WTC11 (cell line): ENCODE measurements around the gene SLC12A9. TPM values are rescaled to one million over a fixed set of nuclear protein-coding genes. Genes with fewer than 3 reads are reported as not detected.

ENCODE experiments used
- CREB1 ChIP-seq: sonication (generic); formaldehyde crosslinking; IDR thresholded peaks from 2 replicates; pipeline ENCODE4 v1.8.0; 2023; ENCODE audit warnings: mild to moderate bottlenecking, missing genetic modification reagents
- CREM ChIP-seq: sonication (generic); formaldehyde crosslinking; IDR thresholded peaks from 2 replicates; pipeline ENCODE4 v1.8.1; 2022; ENCODE audit warnings: mild to moderate bottlenecking, missing genetic modification reagents, moderate library complexity
- ESRRA ChIP-seq: sonication (generic); formaldehyde crosslinking; IDR thresholded peaks from 2 replicates; pipeline ENCODE4 v1.8.1; 2022; ENCODE audit warnings: mild to moderate bottlenecking, missing genetic modification reagents, borderline replicate concordance
- HMGA2 ChIP-seq: fragments of 250-450 bp; sonication (Bioruptor Pico); IDR thresholded peaks from 2 replicates; pipeline ENCODE4 v1.4.0; 2021; ENCODE audit warnings: mild to moderate bottlenecking, moderate library complexity
- IRF2 ChIP-seq: sonication (generic); formaldehyde crosslinking; IDR thresholded peaks from 2 replicates; pipeline ENCODE4 v1.8.0; 2022; ENCODE audit warnings: low read depth, missing genetic modification reagents, borderline replicate concordance
- JUN ChIP-seq: sonication (generic); formaldehyde crosslinking; IDR thresholded peaks from 2 replicates; pipeline ENCODE4 v1.8.0; 2023; ENCODE audit warnings: mild to moderate bottlenecking, missing genetic modification reagents
- NFYB ChIP-seq: sonication (generic); formaldehyde crosslinking; conservative IDR thresholded peaks from 2 replicates; pipeline ENCODE4 v1.8.0; 2022; ENCODE audit warnings: low read depth, missing genetic modification reagents
- NR1H2 ChIP-seq: sonication (generic); formaldehyde crosslinking; IDR thresholded peaks from 2 replicates; pipeline ENCODE4 v1.9.0; 2021; ENCODE audit warnings: mild to moderate bottlenecking, moderate library complexity, missing genetic modification reagents
- NR3C1 ChIP-seq: sonication (generic); formaldehyde crosslinking; conservative IDR thresholded peaks from 2 replicates; pipeline ENCODE4 v1.8.1; 2023; ENCODE audit warnings: low read depth, mild to moderate bottlenecking, missing genetic modification reagents
- RORB ChIP-seq: fragments of 250-450 bp; sonication (Bioruptor Pico); IDR thresholded peaks from 2 replicates; pipeline ENCODE4 v1.9.0; 2021; ENCODE audit warnings: mild to moderate bottlenecking
- SMAD3 ChIP-seq: sonication (generic); formaldehyde crosslinking; IDR thresholded peaks from 2 replicates; pipeline ENCODE4 v1.8.0; 2022; ENCODE audit warnings: missing genetic modification reagents, mild to moderate bottlenecking, borderline replicate concordance
- SOX15 ChIP-seq: fragments of 250-450 bp; sonication (Bioruptor Pico); IDR thresholded peaks from 2 replicates; pipeline ENCODE4 v1.9.0; 2021; ENCODE audit warnings: mild to moderate bottlenecking
- TEAD4 ChIP-seq: sonication (generic); formaldehyde crosslinking; IDR thresholded peaks from 2 replicates; pipeline ENCODE4 v1.8.0; 2022; ENCODE audit warnings: mild to moderate bottlenecking, missing genetic modification reagents
- TP53 ChIP-seq: sonication (generic); formaldehyde crosslinking; IDR thresholded peaks from 2 replicates; pipeline ENCODE4 v1.8.1; 2023; ENCODE audit warnings: mild to moderate bottlenecking, missing genetic modification reagents
- ZNF396 ChIP-seq: fragments of 250-450 bp; sonication (Bioruptor Pico); IDR thresholded peaks from 2 replicates; pipeline ENCODE4 v1.8.0; 2021; ENCODE audit warnings: mild to moderate bottlenecking, moderate library complexity, borderline replicate concordance
- ZNF416 ChIP-seq: fragments of 250-450 bp; sonication (Bioruptor Pico); IDR thresholded peaks from 2 replicates; pipeline ENCODE4 v1.9.0; 2021; ENCODE audit warnings: mild to moderate bottlenecking, inconsistent platforms
- total RNA-seq: library from RNA; stranded (reverse); gene quantifications from 3 replicates; pipeline ENCODE4 v1.2.3, GENCODE V29; 2021
- TF ChIP-seq, protein P1 (sequence below): sonication (generic); formaldehyde crosslinking; IDR thresholded peaks from 2 replicates; pipeline ENCODE4 v1.8.1; 2022; ENCODE audit warnings: mild to moderate bottlenecking, moderate library complexity, missing genetic modification reagents
- TF ChIP-seq, protein P2 (sequence below): sonication (generic); formaldehyde crosslinking; IDR thresholded peaks from 2 replicates; pipeline ENCODE4 v1.8.0; 2022; ENCODE audit warnings: mild to moderate bottlenecking, missing genetic modification reagents
- TF ChIP-seq, protein P3 (sequence below): sonication (generic); formaldehyde crosslinking; IDR thresholded peaks from 2 replicates; pipeline ENCODE4 v1.8.0; 2022; ENCODE audit warnings: mild to moderate bottlenecking, missing genetic modification reagents
- TF ChIP-seq, protein P4 (sequence below): sonication (generic); formaldehyde crosslinking; IDR thresholded peaks from 2 replicates; pipeline ENCODE4 v1.8.1; 2023; ENCODE audit warnings: mild to moderate bottlenecking, moderate library complexity, missing genetic modification reagents
- TF ChIP-seq, protein P5 (sequence below): sonication (generic); formaldehyde crosslinking; IDR thresholded peaks from 2 replicates; pipeline ENCODE4 v1.8.1; 2023; ENCODE audit warnings: mild to moderate bottlenecking, missing genetic modification reagents, moderate library complexity
- TF ChIP-seq, protein P6 (sequence below): sonication (generic); formaldehyde crosslinking; IDR thresholded peaks from 2 replicates; pipeline ENCODE4 v1.8.1; 2023; ENCODE audit warnings: mild to moderate bottlenecking, missing genetic modification reagents, borderline replicate concordance
- TF ChIP-seq, protein P7 (sequence below): sonication (generic); formaldehyde crosslinking; IDR thresholded peaks from 2 replicates; pipeline ENCODE4 v1.8.1; 2023; ENCODE audit warnings: mild to moderate bottlenecking, missing genetic modification reagents
- TF ChIP-seq, protein P8 (sequence below): sonication (generic); formaldehyde crosslinking; conservative IDR thresholded peaks from 2 replicates; pipeline ENCODE4 v1.8.1; 2023; ENCODE audit warnings: mild to moderate bottlenecking, low read depth, missing genetic modification reagents, moderate library complexity

SLC12A9 gene
- total RNA-seq, 1 experiment from 2014 or later, result 39.3 TPM

DNA sequence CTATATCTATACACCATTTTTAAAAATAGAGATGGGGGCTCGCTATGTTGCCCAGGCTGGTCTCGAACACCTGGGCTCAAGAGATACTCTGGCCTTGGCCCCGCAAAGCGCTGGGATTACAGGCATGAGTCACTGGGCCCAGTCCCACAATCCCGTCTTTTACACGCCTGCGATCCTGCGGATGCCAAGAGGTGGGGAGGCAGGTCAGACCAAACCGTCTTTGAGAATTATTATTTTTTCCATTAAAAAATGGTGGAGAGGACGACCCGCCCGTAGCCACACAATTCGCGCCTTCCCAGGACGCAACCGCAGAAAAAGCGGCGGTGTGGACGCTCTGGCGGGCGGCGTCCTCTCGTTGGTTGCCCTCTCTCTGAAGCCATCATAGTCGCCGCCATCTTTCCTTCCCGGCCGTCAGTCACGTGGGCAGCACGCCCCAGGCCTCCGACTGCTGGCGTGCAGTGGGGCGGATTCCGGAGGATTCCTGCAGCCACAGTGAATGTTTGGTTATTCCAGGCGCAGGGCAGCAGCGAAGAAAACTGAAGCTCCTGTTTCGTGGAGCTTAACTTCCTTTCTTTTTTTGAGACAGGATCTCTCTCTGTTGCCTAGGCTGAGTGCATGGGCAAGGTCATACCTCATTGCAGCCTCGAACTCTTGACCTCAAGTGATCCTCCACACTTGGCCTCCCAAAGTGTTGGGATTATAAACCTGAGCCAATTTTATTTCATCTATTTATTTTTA lies 15.2 kb upstream of the SLC12A9 start (continued):
- TF ChIP-seq CREM (peak; percentile 52; the same call in 1 of the 2 replicates), HMGA2 (CRISPR knock-in tag) (no peak), TEAD4 (no peak; the same call in 1 of the 2 replicates), NFYB (CRISPR knock-in tag) (no peak), TP53 (CRISPR knock-in tag) (no peak), SOX15 (CRISPR knock-in tag) (no peak), NR3C1 (CRISPR knock-in tag) (no peak), ESRRA (CRISPR knock-in tag) (no peak), IRF2 (CRISPR knock-in tag) (no peak), ZNF416 (no peak), NR1H2 (CRISPR knock-in tag) (no peak), RORB (CRISPR knock-in tag) (no peak), JUN (CRISPR knock-in tag) (no peak), ZNF396 (CRISPR knock-in tag) (no peak), SMAD3 (no peak), CREB1 (CRISPR knock-in tag) (0 out of 2 replicates have a peak, but pooled peaks have one; percentile 48)
- TF ChIP-seq, protein P1, sequence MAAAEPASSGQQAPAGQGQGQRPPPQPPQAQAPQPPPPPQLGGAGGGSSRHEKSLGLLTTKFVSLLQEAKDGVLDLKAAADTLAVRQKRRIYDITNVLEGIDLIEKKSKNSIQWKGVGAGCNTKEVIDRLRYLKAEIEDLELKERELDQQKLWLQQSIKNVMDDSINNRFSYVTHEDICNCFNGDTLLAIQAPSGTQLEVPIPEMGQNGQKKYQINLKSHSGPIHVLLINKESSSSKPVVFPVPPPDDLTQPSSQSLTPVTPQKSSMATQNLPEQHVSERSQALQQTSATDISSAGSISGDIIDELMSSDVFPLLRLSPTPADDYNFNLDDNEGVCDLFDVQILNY (CRISPR knock-in tag), result peak; percentile 81; the same call in 1 of the 2 replicates
- TF ChIP-seq, protein P2, sequence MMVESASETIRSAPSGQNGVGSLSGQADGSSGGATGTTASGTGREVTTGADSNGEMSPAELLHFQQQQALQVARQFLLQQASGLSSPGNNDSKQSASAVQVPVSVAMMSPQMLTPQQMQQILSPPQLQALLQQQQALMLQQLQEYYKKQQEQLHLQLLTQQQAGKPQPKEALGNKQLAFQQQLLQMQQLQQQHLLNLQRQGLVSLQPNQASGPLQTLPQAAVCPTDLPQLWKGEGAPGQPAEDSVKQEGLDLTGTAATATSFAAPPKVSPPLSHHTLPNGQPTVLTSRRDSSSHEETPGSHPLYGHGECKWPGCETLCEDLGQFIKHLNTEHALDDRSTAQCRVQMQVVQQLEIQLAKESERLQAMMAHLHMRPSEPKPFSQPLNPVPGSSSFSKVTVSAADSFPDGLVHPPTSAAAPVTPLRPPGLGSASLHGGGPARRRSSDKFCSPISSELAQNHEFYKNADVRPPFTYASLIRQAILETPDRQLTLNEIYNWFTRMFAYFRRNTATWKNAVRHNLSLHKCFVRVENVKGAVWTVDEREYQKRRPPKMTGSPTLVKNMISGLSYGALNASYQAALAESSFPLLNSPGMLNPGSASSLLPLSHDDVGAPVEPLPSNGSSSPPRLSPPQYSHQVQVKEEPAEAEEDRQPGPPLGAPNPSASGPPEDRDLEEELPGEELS (CRISPR knock-in tag), result 0 out of 2 replicates have a peak, but pooled peaks have one; percentile 59
- TF ChIP-seq, protein P3, sequence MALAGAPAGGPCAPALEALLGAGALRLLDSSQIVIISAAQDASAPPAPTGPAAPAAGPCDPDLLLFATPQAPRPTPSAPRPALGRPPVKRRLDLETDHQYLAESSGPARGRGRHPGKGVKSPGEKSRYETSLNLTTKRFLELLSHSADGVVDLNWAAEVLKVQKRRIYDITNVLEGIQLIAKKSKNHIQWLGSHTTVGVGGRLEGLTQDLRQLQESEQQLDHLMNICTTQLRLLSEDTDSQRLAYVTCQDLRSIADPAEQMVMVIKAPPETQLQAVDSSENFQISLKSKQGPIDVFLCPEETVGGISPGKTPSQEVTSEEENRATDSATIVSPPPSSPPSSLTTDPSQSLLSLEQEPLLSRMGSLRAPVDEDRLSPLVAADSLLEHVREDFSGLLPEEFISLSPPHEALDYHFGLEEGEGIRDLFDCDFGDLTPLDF, result no peak
- TF ChIP-seq, protein P4, sequence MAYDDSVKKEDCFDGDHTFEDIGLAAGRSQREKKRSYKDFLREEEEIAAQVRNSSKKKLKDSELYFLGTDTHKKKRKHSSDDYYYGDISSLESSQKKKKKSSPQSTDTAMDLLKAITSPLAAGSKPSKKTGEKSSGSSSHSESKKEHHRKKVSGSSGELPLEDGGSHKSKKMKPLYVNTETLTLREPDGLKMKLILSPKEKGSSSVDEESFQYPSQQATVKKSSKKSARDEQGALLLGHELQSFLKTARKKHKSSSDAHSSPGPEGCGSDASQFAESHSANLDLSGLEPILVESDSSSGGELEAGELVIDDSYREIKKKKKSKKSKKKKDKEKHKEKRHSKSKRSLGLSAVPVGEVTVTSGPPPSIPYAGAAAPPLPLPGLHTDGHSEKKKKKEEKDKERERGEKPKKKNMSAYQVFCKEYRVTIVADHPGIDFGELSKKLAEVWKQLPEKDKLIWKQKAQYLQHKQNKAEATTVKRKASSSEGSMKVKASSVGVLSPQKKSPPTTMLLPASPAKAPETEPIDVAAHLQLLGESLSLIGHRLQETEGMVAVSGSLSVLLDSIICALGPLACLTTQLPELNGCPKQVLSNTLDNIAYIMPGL (CRISPR knock-in tag), result 0 out of 2 replicates have a peak, but pooled peaks have one; percentile 26
- TF ChIP-seq, protein P5, sequence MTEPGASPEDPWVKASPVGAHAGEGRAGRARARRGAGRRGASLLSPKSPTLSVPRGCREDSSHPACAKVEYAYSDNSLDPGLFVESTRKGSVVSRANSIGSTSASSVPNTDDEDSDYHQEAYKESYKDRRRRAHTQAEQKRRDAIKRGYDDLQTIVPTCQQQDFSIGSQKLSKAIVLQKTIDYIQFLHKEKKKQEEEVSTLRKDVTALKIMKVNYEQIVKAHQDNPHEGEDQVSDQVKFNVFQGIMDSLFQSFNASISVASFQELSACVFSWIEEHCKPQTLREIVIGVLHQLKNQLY (CRISPR knock-in tag), result no peak
- TF ChIP-seq, protein P6, sequence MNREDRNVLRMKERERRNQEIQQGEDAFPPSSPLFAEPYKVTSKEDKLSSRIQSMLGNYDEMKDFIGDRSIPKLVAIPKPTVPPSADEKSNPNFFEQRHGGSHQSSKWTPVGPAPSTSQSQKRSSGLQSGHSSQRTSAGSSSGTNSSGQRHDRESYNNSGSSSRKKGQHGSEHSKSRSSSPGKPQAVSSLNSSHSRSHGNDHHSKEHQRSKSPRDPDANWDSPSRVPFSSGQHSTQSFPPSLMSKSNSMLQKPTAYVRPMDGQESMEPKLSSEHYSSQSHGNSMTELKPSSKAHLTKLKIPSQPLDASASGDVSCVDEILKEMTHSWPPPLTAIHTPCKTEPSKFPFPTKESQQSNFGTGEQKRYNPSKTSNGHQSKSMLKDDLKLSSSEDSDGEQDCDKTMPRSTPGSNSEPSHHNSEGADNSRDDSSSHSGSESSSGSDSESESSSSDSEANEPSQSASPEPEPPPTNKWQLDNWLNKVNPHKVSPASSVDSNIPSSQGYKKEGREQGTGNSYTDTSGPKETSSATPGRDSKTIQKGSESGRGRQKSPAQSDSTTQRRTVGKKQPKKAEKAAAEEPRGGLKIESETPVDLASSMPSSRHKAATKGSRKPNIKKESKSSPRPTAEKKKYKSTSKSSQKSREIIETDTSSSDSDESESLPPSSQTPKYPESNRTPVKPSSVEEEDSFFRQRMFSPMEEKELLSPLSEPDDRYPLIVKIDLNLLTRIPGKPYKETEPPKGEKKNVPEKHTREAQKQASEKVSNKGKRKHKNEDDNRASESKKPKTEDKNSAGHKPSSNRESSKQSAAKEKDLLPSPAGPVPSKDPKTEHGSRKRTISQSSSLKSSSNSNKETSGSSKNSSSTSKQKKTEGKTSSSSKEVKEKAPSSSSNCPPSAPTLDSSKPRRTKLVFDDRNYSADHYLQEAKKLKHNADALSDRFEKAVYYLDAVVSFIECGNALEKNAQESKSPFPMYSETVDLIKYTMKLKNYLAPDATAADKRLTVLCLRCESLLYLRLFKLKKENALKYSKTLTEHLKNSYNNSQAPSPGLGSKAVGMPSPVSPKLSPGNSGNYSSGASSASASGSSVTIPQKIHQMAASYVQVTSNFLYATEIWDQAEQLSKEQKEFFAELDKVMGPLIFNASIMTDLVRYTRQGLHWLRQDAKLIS (CRISPR knock-in tag), result no peak
- TF ChIP-seq, protein P7, sequence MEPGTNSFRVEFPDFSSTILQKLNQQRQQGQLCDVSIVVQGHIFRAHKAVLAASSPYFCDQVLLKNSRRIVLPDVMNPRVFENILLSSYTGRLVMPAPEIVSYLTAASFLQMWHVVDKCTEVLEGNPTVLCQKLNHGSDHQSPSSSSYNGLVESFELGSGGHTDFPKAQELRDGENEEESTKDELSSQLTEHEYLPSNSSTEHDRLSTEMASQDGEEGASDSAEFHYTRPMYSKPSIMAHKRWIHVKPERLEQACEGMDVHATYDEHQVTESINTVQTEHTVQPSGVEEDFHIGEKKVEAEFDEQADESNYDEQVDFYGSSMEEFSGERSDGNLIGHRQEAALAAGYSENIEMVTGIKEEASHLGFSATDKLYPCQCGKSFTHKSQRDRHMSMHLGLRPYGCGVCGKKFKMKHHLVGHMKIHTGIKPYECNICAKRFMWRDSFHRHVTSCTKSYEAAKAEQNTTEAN (CRISPR knock-in tag), result 0 out of 2 replicates have a peak, but pooled peaks have one; percentile 39
- TF ChIP-seq, protein P8, sequence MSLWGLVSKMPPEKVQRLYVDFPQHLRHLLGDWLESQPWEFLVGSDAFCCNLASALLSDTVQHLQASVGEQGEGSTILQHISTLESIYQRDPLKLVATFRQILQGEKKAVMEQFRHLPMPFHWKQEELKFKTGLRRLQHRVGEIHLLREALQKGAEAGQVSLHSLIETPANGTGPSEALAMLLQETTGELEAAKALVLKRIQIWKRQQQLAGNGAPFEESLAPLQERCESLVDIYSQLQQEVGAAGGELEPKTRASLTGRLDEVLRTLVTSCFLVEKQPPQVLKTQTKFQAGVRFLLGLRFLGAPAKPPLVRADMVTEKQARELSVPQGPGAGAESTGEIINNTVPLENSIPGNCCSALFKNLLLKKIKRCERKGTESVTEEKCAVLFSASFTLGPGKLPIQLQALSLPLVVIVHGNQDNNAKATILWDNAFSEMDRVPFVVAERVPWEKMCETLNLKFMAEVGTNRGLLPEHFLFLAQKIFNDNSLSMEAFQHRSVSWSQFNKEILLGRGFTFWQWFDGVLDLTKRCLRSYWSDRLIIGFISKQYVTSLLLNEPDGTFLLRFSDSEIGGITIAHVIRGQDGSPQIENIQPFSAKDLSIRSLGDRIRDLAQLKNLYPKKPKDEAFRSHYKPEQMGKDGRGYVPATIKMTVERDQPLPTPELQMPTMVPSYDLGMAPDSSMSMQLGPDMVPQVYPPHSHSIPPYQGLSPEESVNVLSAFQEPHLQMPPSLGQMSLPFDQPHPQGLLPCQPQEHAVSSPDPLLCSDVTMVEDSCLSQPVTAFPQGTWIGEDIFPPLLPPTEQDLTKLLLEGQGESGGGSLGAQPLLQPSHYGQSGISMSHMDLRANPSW (CRISPR knock-in tag), result no peak
